ENCODE data around the gene ATG16L1. TPM values are rescaled to one million over a fixed set of nuclear protein-coding genes. Genes with fewer than 3 reads are reported as not detected.

Gene ATG16L1
- polyA plus RNA-seq, 3 donors from 2014 or later: 9.3 to 16.4 (median 13.2) TPM

GRCh38 chr2:233235977-233236376, 15.5 kb upstream of the ATG16L1 start:
- H3K4me1 Mint-ChIP-seq: peaks cover 45 to 66% of the 10 kb centered on the region in 2 donors
- H3K27ac Mint-ChIP-seq: no peak overlapping the region

GRCh38 chr2:233236820-233237589, 14.5 kb upstream of the ATG16L1 start:
- Mint-ChIP-seq H3K27me3 (ENCODE audit: low read depth in 3 of 3) (peaks cover 4 to 10% (median 5%) of the 10 kb centered on the region in 3 donors), H3K36me3 (peaks cover 0 to 3% (median 0%) of the 10 kb centered on the region in 3 donors), H3K27ac (peak overlapping the region in 1 of 6 donors; percentile 15), H3K4me3 (peak overlapping the region in 1 of 5 donors; percentile 54), H3K4me1 (peaks cover 53 to 74% of the 10 kb centered on the region in 2 donors), H3K9me3 (peaks cover 0 to 1% (median 0%) of the 10 kb centered on the region in 6 donors)
- no peak for DNase-seq

More at GRCh38 chr2:233235977-233236376, 15.5 kb upstream of the ATG16L1 start:
- H3K27me3 Mint-ChIP-seq (ENCODE audit: low read depth in 3 of 3): peaks cover 4 to 8% (median 5%) of the 10 kb centered on the region in 3 donors
- DNase-seq: no peak
- H3K36me3 Mint-ChIP-seq: peaks cover 0 to 3% (median 0%) of the 10 kb centered on the region in 3 donors
- H3K9me3 Mint-ChIP-seq: peaks cover 0 to 1% (median 0%) of the 10 kb centered on the region in 6 donors
- H3K4me3 Mint-ChIP-seq: no peak overlapping the region

DNA sequence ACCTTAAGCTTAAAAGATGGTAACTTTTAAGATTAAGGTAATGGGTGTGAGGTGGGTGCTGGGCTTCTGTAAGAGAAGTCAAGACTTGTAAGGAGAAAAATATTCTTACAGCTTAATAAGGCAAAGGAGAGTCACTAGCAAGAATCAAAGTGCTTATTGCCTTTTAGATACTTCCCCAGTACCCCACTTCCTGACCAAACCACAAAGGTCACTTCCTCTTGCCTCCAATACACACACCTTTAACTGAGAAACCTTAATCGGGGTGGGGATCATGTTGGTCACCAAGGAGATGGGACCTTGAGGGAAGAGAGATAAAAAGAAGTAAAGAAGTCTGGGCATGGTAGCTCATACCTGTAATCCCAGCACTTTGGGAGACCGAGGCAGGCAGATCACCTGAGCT, 10.6 kb upstream of the ATG16L1 start:
- Mint-ChIP-seq H3K36me3 (peaks cover 0 to 3% (median 0%) of the 10 kb centered on the region in 3 donors), H3K4me3 (peak overlapping the region; percentile 50 to 81 (median 77)), H3K27me3 (ENCODE audit: low read depth in 3 of 3) (peaks cover 4 to 16% (median 5%) of the 10 kb centered on the region in 3 donors), H3K27ac (peak overlapping the region; percentile 51 to 88 (median 80)), H3K9me3 (peaks cover 0 to 1% (median 0%) of the 10 kb centered on the region in 6 donors), H3K4me1 (peaks cover 50 to 59% of the 10 kb centered on the region in 2 donors)
- peak; percentile 40 to 46 (median 45) for DNase-seq

DNA sequence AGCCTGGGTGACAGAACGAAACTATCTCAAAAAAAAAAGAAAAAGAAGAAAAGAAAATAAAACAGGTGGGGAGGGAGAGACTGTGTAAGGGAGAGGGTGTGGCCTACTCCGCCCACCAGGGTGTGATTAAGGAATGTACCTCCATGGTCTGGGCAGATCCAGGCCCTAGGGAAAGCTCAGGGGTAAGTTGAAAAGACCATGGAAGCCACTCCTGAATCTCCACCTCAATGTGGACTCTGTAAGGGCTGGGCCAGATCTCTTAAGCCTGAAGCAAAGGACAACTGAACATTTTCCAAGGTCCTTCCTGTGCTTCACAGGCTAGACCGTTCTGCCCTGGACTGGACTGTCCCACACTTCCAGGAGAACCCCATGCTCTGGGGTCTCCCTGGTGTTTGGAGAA, 9.7 kb upstream of the ATG16L1 start:
- Mint-ChIP-seq H3K36me3 (peaks cover 0 to 3% (median 0%) of the 10 kb centered on the region in 3 donors), H3K27ac (peak overlapping the region in 3 of 6 donors; percentile 12 to 79 (median 34)), H3K27me3 (ENCODE audit: low read depth in 3 of 3) (peaks cover 4 to 16% (median 5%) of the 10 kb centered on the region in 3 donors), H3K4me3 (no peak overlapping the region), H3K4me1 (peaks cover 50 to 58% of the 10 kb centered on the region in 2 donors), H3K9me3 (peaks cover 0 to 1% (median 0%) of the 10 kb centered on the region in 6 donors)
- DNase-seq: no peak

GRCh38 chr2:233242231-233242927, 9.1 kb upstream of the ATG16L1 start:
- Mint-ChIP-seq H3K4me1 (peaks cover 45 to 53% of the 10 kb centered on the region in 2 donors), H3K27ac (peak overlapping the region in 2 of 6 donors; percentile 68 to 79), H3K36me3 (peaks cover 0 to 3% (median 0%) of the 10 kb centered on the region in 3 donors), H3K27me3 (ENCODE audit: low read depth in 3 of 3) (peaks cover 3 to 14% (median 4%) of the 10 kb centered on the region in 3 donors), H3K4me3 (no peak overlapping the region), H3K9me3 (peaks cover 0 to 1% (median 0%) of the 10 kb centered on the region in 6 donors)
- DNase-seq: no peak

DNA sequence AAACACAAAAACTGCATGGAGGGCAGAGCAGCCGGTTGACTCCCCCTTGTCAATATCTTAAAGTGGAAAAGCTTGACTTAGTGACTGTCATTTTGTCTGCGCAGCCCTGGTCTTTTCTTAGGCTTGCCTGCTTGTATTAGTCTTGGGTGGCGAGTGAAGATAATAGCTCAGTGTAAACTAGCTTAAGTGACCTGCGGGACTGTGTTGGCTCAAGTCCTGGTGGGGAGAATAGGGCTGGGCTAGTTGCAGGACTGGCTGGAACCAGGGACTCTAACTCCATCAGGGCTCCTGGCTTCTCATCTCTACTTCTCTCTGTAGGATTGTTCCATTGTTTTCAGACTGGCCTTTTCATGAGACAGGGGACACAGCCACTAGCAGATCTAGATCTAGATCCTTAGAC, 8.1 kb upstream of the ATG16L1 start:
- no peak for DNase-seq
- Mint-ChIP-seq H3K4me3 (no peak overlapping the region), H3K36me3 (no peaks in the 10 kb centered on the region), H3K9me3 (peaks cover 0 to 1% (median 0%) of the 10 kb centered on the region in 6 donors), H3K4me1 (peaks cover 39 to 43% of the 10 kb centered on the region in 2 donors), H3K27me3 (ENCODE audit: low read depth in 3 of 3) (peaks cover 0 to 14% (median 4%) of the 10 kb centered on the region in 3 donors), H3K27ac (peak overlapping the region in 1 of 6 donors; percentile 40)

GRCh38 chr2:233244818-233245217, 6.7 kb upstream of the ATG16L1 start:
- peaks cover 0 to 14% (median 0%) of the 10 kb centered on the region in 3 donors for H3K27me3 Mint-ChIP-seq (ENCODE audit: low read depth in 3 of 3)
- H3K4me1 Mint-ChIP-seq: peaks cover 30 to 34% of the 10 kb centered on the region in 2 donors
- no peaks in the 10 kb centered on the region for H3K9me3 Mint-ChIP-seq
- no peak for DNase-seq
- peak overlapping the region in 1 of 6 donors; percentile 54 for H3K27ac Mint-ChIP-seq
- no peaks in the 10 kb centered on the region for H3K36me3 Mint-ChIP-seq
- no peak overlapping the region for H3K4me3 Mint-ChIP-seq

DNA sequence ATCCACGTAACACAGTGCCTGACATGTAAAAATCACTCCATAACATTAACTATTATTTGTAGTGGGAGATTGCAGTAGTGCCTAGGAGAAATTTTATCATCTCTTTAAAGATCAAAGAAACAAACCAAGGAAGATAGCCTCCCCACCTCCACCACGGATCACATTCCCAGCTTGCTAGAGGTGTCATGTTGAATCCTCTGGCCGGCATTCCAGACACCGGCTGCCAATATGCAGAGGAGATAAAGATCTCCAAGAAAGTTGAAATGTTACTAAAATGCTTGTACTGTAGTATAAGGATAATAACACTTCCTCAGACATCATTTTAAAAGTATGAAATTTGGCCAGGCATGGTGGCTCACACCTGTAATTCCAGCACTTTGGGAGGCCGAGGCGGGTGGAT, 6.1 kb upstream of the ATG16L1 start:
- DNase-seq: no peak
- Mint-ChIP-seq H3K4me3 (no peak overlapping the region), H3K4me1 (peaks cover 30% of the 10 kb centered on the region in 2 donors), H3K27me3 (ENCODE audit: low read depth in 3 of 3) (peaks cover 0 to 14% (median 0%) of the 10 kb centered on the region in 3 donors), H3K27ac (no peak overlapping the region), H3K36me3 (no peaks in the 10 kb centered on the region), H3K9me3 (no peaks in the 10 kb centered on the region)

GRCh38 chr2:233247116-233247515, 4.4 kb upstream of the ATG16L1 start:
- Mint-ChIP-seq H3K36me3 (no peaks in the 10 kb centered on the region), H3K27ac (peak overlapping the region in 2 of 6 donors; percentile 53 to 56), H3K4me3 (no peak overlapping the region), H3K9me3 (no peaks in the 10 kb centered on the region), H3K4me1 (peaks cover 26 to 27% of the 10 kb centered on the region in 2 donors), H3K27me3 (ENCODE audit: low read depth in 3 of 3) (peaks cover 0 to 10% (median 0%) of the 10 kb centered on the region in 3 donors)
- DNase-seq: no peak

GRCh38 chr2:233247744-233248143, 3.7 kb upstream of the ATG16L1 start:
- no peak for DNase-seq
- no peaks in the 10 kb centered on the region for H3K9me3 Mint-ChIP-seq
- no peaks in the 10 kb centered on the region for H3K36me3 Mint-ChIP-seq
- peak overlapping the region in 5 of 6 donors; percentile 5 to 63 (median 61) for H3K27ac Mint-ChIP-seq
- no peak overlapping the region for H3K4me3 Mint-ChIP-seq
- peaks cover 27 to 29% of the 10 kb centered on the region in 2 donors for H3K4me1 Mint-ChIP-seq
- H3K27me3 Mint-ChIP-seq (ENCODE audit: low read depth in 3 of 3): peaks cover 0 to 7% (median 0%) of the 10 kb centered on the region in 3 donors

DNA sequence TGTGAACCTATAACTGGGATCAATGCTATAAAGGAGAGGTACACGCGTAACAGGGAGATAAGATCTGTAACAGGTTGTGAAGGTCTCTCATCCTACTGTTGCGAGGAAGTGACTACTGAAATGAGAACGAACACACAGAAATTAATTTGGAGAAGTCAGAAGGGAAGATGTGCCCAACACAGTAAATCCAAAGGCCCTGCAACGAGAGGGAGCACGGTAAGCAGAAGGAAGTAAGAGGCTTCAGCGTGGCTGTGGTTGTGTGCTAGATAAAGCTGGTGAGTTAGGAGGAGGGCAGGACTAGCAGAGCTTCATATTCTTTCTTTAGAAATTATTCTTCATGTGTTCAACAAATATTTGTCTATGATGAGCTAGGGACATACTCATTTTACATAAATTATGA, 2.5 kb upstream of the ATG16L1 start:
- Mint-ChIP-seq H3K9me3 (no peaks in the 10 kb centered on the region), H3K4me1 (peaks cover 39 to 40% of the 10 kb centered on the region in 2 donors), H3K27me3 (ENCODE audit: low read depth in 3 of 3) (peaks cover 0 to 7% (median 0%) of the 10 kb centered on the region in 3 donors), H3K36me3 (no peaks in the 10 kb centered on the region), H3K4me3 (peak overlapping the region in 2 of 5 donors; percentile 3 to 12), H3K27ac (peak overlapping the region in 2 of 6 donors; percentile 38 to 62)
- no peak for DNase-seq

DNA sequence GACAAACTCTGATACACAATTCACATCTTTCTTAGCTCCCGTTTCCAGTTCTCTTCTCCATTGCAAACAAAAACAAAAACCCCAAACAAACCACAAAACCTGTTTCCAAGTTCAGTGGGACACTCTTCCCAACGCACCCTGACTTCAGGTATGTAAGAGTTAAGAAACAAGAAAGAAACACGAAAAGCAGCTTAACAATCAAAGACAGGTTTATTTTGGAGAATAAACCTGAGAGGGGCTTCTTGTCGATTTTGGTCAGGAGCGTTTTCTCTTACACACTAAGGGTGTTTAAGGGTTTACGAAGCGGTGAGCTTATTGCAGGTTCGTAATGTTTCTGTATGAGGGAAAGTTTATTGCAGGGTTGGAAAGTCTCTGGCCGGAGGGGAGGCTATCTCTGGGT, 905 bp upstream of the ATG16L1 start:
- peaks cover 51 to 53% of the 10 kb centered on the region in 2 donors for H3K4me1 Mint-ChIP-seq
- H3K36me3 Mint-ChIP-seq: peaks cover 0 to 2% (median under 1%) of the 10 kb centered on the region in 3 donors

DNA sequence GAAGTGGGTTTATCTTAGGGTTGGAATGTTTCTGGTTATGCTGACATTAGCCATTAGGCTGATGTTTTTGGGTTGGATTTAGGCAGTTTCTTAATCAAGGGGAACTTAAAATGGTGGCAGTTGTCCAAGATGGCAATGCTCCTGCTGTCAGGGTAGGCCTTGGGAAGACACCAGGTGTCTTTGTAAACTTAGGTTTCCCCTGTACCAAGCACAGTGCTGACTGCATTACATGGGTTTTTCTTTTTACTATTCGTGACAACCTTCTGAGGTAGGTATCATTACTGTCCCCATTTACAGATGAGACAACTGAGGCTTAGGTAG, 528 bp upstream of the ATG16L1 start:
- H3K36me3 Mint-ChIP-seq: peaks cover 0 to 6% (median 4%) of the 10 kb centered on the region in 3 donors
- H3K4me3 Mint-ChIP-seq: peak overlapping the region; percentile 91 to 98 (median 93)
- peak overlapping the region; percentile 85 to 98 (median 97) for H3K27ac Mint-ChIP-seq
- H3K9me3 Mint-ChIP-seq: no peaks in the 10 kb centered on the region
- H3K27me3 Mint-ChIP-seq (ENCODE audit: low read depth in 3 of 3): peaks cover 0 to 5% (median 0%) of the 10 kb centered on the region in 3 donors
- DNase-seq: no peak
- H3K4me1 Mint-ChIP-seq: peaks cover 55 to 57% of the 10 kb centered on the region in 2 donors

More for the DNA sequence above, 905 bp upstream of the ATG16L1 start:
- Mint-ChIP-seq H3K4me3 (peak overlapping the region; percentile 60 to 98 (median 93)), H3K27me3 (ENCODE audit: low read depth in 3 of 3) (peaks cover 0 to 5% (median 0%) of the 10 kb centered on the region in 3 donors), H3K9me3 (no peaks in the 10 kb centered on the region), H3K27ac (peak overlapping the region; percentile 85 to 98 (median 97))
- no peak for DNase-seq

Measured in immature natural killer cell (primary cell).